Skeletal muscle satellite cell (primary cell): Measurements from ENCODE around the gene C5orf46.
"Not testable (repeated sequence)": the region's sequence is repeated elsewhere in the genome, so short reads cannot be mapped to it uniquely, and the experiment has no call there.

Source experiments
- H3K27me3 ChIP-seq: 2 replicates; pipeline ENCODE4 v1.7.0; 2013; ENCODE audit warnings: low read length; ENCODE audit not compliant: control insufficient read depth, insufficient read depth
- H3K36me3 ChIP-seq: 2 replicates; pipeline ENCODE4 v1.7.0; 2013; ENCODE audit warnings: mild to moderate bottlenecking, control low read depth, low read length; ENCODE audit not compliant: insufficient read depth
- H3K4me1 ChIP-seq: 2 replicates; pipeline ENCODE4 v1.7.0; 2013; ENCODE audit warnings: low read length; ENCODE audit not compliant: control insufficient read depth, insufficient read depth
- H3K4me2 ChIP-seq: 2 replicates; pipeline ENCODE4 v1.7.0; 2013; ENCODE audit warnings: mild to moderate bottlenecking, low read length
- H3K4me3 ChIP-seq: 2 replicates; pipeline ENCODE4 v1.7.0; 2013; ENCODE audit warnings: low read length
- H3K9ac ChIP-seq: 2 replicates; pipeline ENCODE4 v1.7.0; 2013; ENCODE audit warnings: mild to moderate bottlenecking, low read depth, low read length, moderate library complexity
- H3K9me3 ChIP-seq: replicated peaks from 2 replicates; pipeline ENCODE4 v1.7.0; 2013; ENCODE audit warnings: mild to moderate bottlenecking, control low read depth, low read length

Gene C5orf46

DNA sequence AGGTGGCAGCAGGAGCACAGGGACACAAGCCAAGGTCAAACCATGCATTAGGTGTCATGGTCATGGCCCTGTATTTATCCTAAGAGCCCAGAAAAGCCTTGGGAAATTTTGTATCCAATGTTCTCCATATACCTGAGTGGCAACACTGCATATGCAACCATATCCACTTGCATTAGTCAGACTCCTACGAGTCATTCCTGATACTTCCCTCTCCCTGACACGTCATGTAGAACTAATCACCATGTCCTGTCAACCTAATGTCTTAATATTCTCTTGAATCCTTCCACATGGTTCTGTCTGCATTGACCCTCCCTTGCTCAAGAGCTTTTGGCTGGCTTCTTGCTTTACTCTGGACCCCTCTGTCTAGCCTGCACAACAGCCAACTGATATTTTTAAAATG lies 18.4 kb downstream of the C5orf46 start:
- Histone ChIP-seq H3K36me3 (no peaks in the 10 kb centered on the region), H3K4me2 (no peak overlapping the region), H3K9ac (no peak overlapping the region), H3K4me1 (peaks cover 23% of the 10 kb centered on the region), H3K9me3 (no peaks in the 10 kb centered on the region), H3K4me3 (no peak overlapping the region), H3K27me3 (peaks cover under 1% of the 10 kb centered on the region)

DNA sequence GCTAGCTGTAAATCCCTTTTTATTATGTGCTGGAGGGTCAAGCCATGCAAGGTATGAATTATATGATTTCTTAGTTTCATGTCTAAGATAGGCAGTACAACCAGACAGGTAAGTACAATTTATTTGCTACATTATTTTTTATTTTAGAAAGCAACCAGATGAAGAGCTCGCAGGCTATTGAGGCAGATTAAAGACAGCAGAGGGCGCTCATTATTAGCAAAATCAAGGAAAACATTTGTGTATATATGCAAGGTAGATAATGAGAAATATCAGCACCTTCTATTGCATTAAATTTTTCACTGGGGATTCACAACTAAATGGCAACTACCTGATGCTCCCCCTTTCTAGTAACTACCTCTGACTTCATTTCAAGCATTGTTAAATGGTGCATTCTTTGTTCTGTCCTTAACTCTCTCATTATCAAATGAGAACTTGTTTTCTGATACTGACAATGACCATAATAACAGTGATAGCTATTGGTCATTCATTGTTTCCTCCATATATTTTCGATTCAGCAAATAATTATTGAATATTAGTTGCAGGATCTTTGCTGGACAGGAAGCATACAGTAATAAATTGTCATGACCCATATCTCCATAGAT lies 19.2 kb downstream of the C5orf46 start:
- H3K4me2 ChIP-seq: no peak overlapping the region
- H3K27me3 ChIP-seq: peaks cover 5% of the 10 kb centered on the region
- H3K36me3 ChIP-seq: no peaks in the 10 kb centered on the region
- H3K4me1 ChIP-seq: peaks cover 16% of the 10 kb centered on the region
- H3K4me3 ChIP-seq: no peak overlapping the region
- H3K9ac ChIP-seq: no peak overlapping the region
- no peaks in the 10 kb centered on the region for H3K9me3 ChIP-seq

DNA sequence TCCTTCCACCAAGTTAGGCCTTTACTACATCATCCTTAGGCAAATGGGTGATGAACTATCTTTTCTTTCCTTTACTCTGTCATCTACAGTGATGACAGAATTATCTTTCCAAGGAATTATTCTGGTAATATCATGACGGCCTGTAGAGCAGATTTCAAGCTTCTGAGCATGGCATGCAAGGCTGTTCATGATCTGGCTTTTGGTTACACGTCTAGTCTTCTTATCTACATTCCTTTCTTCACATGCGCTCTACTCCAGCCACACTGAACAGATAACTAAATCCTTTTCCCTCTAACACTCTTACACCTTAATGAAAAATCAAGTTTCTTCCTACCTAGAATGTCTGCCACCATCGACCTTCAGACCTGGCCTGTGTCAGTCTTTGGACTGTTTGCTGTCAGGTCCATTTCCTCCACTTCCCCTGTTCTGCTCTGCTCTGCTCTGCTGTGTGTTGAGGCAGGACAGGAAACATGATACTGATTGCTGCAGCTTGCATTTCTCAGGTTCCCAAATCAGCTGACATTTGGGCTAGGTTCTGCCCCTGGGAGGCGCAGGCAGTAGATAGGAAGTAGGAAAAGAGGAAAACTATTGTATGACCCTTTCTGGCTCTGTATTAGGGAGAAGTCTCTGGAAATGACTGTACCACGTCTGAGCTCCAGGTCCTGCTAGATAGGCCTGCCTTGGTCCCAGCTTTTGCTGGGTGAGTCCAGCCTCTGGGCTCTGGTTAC lies 23.6 kb downstream of the C5orf46 start:
- Histone ChIP-seq H3K36me3 (no peaks in the 10 kb centered on the region), H3K27me3 (peaks cover 28% of the 10 kb centered on the region), H3K9ac (no peak overlapping the region), H3K9me3 (no peaks in the 10 kb centered on the region), H3K4me1 (peaks cover 6% of the 10 kb centered on the region), H3K4me3 (no peak overlapping the region), H3K4me2 (no peak overlapping the region)

DNA sequence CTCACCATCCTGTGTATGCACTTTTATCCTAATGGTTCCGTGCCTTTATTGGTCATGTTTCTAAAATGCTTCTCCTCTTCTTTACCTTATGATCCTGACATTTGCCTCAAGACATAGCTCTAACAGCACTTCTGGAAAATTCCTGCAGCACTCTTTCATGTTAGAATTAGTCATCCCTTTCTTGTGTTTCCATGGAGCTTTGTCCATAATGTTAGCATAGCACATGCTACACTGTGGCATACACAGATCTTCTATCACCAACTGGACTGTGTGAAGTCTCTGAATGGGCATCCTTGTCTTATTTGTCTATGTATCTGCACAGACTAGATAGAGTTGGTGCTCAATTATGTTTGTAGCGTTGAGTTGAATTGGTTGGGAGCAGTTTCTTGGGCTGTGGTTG lies 25.9 kb downstream of the C5orf46 start:
- Histone ChIP-seq H3K4me1 (no peaks in the 10 kb centered on the region), H3K36me3 (no peaks in the 10 kb centered on the region), H3K9me3 (no peaks in the 10 kb centered on the region), H3K4me3 (no peak overlapping the region), H3K9ac (no peak overlapping the region), H3K4me2 (no peak overlapping the region), H3K27me3 (peaks cover 40% of the 10 kb centered on the region)

DNA sequence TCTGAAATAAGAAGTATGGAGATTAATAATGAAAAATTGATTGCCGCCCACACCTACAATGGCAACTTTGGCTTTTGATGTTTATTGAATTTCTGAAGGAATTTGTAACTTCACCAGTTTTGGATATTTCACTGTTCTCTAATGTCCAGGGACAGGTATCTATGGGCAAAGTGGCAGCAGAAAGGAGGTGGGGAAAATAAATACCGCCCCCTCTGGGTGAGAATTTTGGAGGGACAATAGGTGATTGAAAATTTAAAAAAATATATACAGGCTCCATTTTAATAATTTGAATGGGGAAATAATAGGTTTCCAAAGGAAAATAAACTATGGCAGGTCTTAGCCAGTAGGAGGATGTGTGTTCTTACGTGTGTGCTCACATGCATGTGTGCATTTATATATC lies 26.6 kb downstream of the C5orf46 start:
- Histone ChIP-seq H3K27me3 (peaks cover 40% of the 10 kb centered on the region), H3K9ac (no peak overlapping the region), H3K4me2 (no peak overlapping the region), H3K9me3 (no peaks in the 10 kb centered on the region), H3K4me1 (no peaks in the 10 kb centered on the region), H3K36me3 (no peaks in the 10 kb centered on the region), H3K4me3 (no peak overlapping the region)

DNA sequence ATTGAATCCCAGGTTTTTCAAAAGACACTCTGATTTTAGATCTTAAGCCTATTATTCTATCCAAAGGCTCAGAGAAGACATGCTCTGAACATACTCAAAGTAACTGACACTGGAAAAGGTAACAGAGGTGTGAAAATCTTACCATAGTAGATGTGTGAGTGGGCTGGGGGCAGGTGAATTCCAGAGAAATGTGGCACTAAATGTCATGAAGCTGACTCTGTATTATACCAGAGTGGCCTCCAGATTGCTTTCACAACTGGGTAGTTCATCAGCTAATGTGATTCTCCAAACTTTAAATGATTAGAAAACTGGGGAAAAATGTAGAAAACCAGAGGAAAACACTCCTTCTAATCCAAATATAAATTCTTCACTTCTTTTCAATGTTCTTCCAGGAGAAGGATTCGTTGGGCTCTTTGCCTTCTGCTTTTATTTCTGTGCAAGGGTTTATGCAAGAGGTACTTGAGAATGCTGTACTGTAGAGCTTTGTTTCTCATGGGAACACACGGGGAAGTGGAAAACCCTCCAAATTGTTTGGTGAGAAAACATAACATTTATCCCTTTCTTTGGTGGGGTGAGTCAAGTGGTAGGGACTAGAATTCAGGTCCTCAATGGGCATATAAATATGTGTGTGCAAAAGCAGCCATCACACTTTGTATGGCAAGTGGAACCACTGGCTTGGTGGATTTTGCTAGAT lies 28.1 kb downstream of the C5orf46 start, which contains the start of gene SCGB3A2:
SCGB3A2 (plus strand) TSS at position 646 of the 694 bp plus-strand sequence. CDS start 93 bp downstream, outside the sequence.
- Histone ChIP-seq H3K4me2 (no peak within 1 kb of the TSS), H3K27me3 (peaks cover 40% of the 10 kb centered on the region), H3K9ac (no peak within 1 kb of the TSS), H3K4me1 (no peaks in the 10 kb centered on the region), H3K36me3 (no peaks in the 10 kb centered on the region), H3K4me3 (no peak within 1 kb of the TSS), H3K9me3 (no peaks in the 10 kb centered on the region)

DNA sequence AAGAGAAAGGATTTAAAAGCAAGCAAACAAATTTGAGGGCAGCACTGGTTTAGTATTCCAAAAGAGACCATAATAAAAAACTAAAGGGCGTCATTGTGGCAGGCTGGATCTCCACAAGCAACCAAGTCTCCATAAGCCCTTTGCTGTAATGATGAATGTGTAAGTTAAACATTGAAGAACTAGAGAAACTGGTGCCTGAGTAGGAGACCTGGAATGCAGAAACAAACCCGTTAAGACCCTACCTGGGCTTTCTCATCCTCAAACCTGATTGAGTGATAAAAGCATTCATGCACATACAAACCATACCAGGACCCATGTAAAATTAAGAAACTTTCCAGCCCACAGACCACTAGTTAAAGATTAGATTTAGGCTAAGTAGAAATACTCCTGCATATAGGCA lies 29.7 kb downstream of the C5orf46 start:
- H3K9ac ChIP-seq: no peak overlapping the region
- no peak overlapping the region for H3K4me3 ChIP-seq
- H3K9me3 ChIP-seq: no peaks in the 10 kb centered on the region
- H3K4me1 ChIP-seq: no peaks in the 10 kb centered on the region
- H3K36me3 ChIP-seq: no peaks in the 10 kb centered on the region
- H3K27me3 ChIP-seq: peaks cover 35% of the 10 kb centered on the region
- no peak overlapping the region for H3K4me2 ChIP-seq

DNA sequence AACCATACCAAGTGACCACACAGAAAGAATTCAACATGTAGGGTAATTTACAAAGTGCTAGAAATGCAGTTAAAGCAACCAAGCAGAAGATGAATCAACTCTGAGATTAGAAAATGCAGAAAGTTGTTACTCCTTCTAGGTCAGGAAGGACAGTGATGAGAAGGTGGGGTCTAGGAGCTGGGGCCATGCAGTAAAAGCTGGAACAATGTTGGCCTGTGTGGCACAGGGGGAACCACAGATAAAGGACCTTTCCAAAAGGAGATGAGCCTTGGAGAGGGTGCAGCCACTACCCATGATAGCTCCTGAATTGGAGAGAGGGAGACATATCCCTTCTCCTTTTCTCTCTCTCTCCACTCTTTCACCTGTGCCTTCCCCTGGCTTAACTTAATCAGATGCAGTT lies 30.2 kb downstream of the C5orf46 start:
- Histone ChIP-seq H3K9ac (no peak overlapping the region), H3K9me3 (no peaks in the 10 kb centered on the region), H3K4me3 (no peak overlapping the region), H3K27me3 (peaks cover 32% of the 10 kb centered on the region), H3K4me1 (no peaks in the 10 kb centered on the region), H3K36me3 (no peaks in the 10 kb centered on the region), H3K4me2 (no peak overlapping the region)

DNA sequence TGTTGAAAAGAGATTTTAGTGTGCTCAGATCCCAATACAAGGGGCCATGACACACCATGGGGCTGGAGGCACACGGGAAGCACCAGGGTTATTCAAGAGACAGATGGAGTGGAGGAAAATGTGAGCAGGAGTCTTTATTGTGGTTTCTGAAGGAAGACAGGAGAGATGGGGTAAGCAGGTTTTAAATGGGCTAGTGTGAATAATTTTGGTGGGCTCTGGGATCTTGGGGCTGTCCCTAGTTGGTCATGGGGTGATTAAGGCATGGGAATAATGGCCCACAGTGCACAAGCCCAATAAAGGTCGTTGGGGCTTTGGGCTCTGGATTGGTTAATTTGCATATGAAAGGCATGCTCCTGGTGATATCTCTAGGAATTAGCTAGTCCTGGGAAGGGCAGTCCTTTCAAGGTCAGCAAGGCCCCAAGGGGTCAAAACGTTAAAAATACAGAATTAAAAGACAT lies 31.4 kb downstream of the C5orf46 start:
- Histone ChIP-seq H3K4me1 (no peaks in the 10 kb centered on the region), H3K4me2 (no peak overlapping the region), H3K36me3 (no peaks in the 10 kb centered on the region), H3K27me3 (peaks cover 25% of the 10 kb centered on the region), H3K4me3 (no peak overlapping the region), H3K9ac (no peak overlapping the region), H3K9me3 (no peaks in the 10 kb centered on the region)

DNA sequence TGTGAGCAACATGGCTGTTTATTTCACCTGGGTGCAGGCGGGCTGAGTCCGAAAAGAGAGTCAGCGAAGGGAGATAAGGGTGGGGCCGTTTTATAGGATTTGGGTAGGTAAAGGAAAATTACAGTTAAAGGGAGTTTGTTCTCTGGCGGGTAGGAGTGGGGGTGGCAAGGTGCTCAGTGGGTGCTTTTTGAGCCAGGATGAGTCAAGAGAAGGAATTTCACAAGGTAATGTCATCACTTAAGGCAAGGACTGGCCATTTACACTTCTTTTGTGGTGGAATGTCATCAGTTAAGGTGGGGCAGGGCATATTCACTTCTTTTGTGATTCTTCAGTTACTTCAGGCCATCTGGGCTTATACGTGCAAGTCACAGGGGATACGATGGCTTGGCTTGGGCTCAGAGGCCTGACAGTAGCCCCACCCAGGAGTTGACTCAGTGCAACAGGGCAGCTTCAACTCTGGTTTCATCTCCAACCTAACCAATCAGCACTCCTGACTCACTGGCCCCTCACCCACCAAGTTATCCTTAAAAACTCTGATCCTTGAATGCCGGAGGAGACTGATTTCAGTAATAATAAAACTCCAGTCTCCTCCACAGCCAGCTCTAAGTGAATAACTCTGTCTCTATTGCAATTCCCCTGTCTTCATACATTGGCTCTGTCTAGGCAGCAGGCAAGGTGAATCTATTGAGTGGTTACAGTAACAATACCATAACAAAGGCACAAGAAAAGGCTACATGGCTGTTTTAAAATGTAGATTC lies 32.0 kb downstream of the C5orf46 start:
- H3K36me3 ChIP-seq, H3K4me3 ChIP-seq, H3K4me2 ChIP-seq, H3K9ac ChIP-seq, H3K4me1 ChIP-seq, H3K9me3 ChIP-seq: not testable (repeated sequence)
- peaks cover 23% of the 10 kb centered on the region for H3K27me3 ChIP-seq

DNA sequence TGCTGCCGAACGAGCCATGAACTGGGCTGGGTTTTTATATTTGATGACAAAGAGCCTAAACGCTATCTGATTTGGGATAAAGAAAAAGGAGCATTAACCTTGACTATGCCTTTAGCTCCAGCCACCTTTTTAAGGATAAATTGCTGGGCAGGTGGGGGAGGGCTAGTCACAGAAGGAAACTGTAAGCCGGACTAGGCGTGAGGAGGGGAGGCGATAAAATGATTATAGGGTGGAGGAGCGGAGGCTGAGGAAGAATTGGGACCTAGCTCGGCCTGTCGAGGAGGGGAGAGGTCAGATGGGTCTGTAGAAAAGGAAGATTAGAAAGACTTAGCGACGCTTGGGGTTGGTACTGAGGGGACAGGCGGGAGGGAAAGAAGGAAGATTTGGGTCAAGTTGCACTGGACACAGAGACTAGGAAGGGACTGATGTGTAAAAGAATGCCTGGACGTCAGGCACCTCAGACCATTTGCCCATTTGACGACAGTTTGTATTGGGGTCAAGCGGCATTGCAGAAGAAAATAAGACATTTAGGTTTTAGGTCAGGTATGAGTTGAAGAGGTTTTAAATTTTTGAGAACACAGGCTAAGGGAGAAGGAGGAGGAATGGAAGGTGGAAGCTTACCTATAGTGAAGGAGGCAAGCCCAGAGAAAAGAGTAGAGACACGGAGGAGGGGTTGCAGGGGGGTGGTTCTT lies 33.4 kb downstream of the C5orf46 start:
- not testable (repeated sequence) for H3K4me2 ChIP-seq, H3K9ac ChIP-seq, H3K4me1 ChIP-seq, H3K4me3 ChIP-seq, H3K9me3 ChIP-seq, H3K36me3 ChIP-seq
- peaks cover 14% of the 10 kb centered on the region for H3K27me3 ChIP-seq
